Gastroesophageal sphincter (tissue), 4 donors: ENCODE results near the gene RIC1. TPM values are rescaled to one million over a fixed set of nuclear protein-coding genes. Genes with fewer than 3 reads are reported as not detected.

ENCODE experiments used
- ATAC-seq: fragments of 150-250 bp; one replicate; pipeline ENCODE4 v1.9.1; 2016; ENCODE audit warnings: mild to moderate bottlenecking, moderate library complexity
- H3K27ac ChIP-seq, 4 donors: fragments of 200-600 bp; sonication (generic) in 3 of 4; 1 replicate in 3 of 4; 2 replicates in 1 of 4; pipeline ENCODE4 v1.5.1; 2016 to 2019
- H3K27me3 ChIP-seq: fragments of 200-600 bp; sonication (generic); one replicate; pipeline ENCODE4 v1.5.1; 2019
- H3K36me3 ChIP-seq, 2 donors: fragments of 200-600 bp; sonication (generic); one replicate each; pipeline ENCODE4 v1.5.1; 2019; ENCODE audit warnings: control low read depth in 1 of 2
- H3K4me1 ChIP-seq, 3 donors: fragments of 200-600 bp; sonication (generic); 1 replicate in 2 of 3; 2 replicates in 1 of 3; pipeline ENCODE4 v1.5.1; 2016 to 2019; ENCODE audit warnings: control low read depth in 2 of 3
- H3K4me3 ChIP-seq, 2 donors: fragments of 200-600 bp; sonication (generic); one replicate each; pipeline ENCODE4 v1.5.1; 2019; ENCODE audit warnings: mild to moderate bottlenecking in 1 of 2, moderate library complexity in 1 of 2
- H3K9me3 ChIP-seq, 3 donors: fragments of 200-600 bp; sonication (generic); one replicate each; pipeline ENCODE4 v1.5.1; 2017 to 2019; ENCODE audit warnings: control low read depth in 2 of 3
- EP300 ChIP-seq: sonication (generic); formaldehyde crosslinking; IDR thresholded peaks from one replicate; pipeline ENCODE4 v1.6.1; 2017; ENCODE audit warnings: antibody characterized with exemption, mild to moderate bottlenecking
- POLR2A ChIP-seq, 2 donors: fragments of 450-650 bp; IDR thresholded peaks; one replicate each; pipeline ENCODE4 v1.6.1; 2017; ENCODE audit warnings: antibody characterized with exemption in 2 of 2, mild to moderate bottlenecking in 2 of 2, moderate library complexity in 1 of 2
- POLR2AphosphoS5 ChIP-seq: sonication (generic); formaldehyde crosslinking; IDR thresholded peaks from one replicate; pipeline ENCODE4 v1.6.1; 2017; ENCODE audit warnings: antibody characterized with exemption
- WGBS, 2 donors: methylation state at CpG; one replicate each; pipeline ENCODE4 v1.1.5; 2018; ENCODE audit warnings: low coverage in 1 of 2; 5-methylcytosine and 5-hydroxymethylcytosine counted together
- total RNA-seq, 4 donors: library from RNA; depleted of rRNA; stranded (reverse); fragments of >200 nt; gene quantifications; one replicate each; pipeline ENCODE4 v1.1.0, GENCODE V29; 2016
- TF ChIP-seq, protein P1 (sequence below), 4 experiments: fragments of 200-600 bp in 2 of 4; fragments of 450-650 bp in 2 of 4; sonication (generic) in 1 of 4; IDR thresholded peaks; one replicate each; pipeline ENCODE4 v1.5.1; 2017 to 2019; ENCODE audit warnings: antibody characterized with exemption in 4 of 4, mild to moderate bottlenecking in 2 of 4, moderate library complexity in 2 of 4

The RIC1 gene
- total RNA-seq, 4 donors from 2014 or later: 39.2 to 60.5 (median 47.2) TPM

- TF ChIP-seq POLR2A (IDR thresholded peaks at IDR 0.05) (no peak), EP300 (no peak), POLR2AphosphoS5 (no peak)
- TF ChIP-seq, protein P1, sequence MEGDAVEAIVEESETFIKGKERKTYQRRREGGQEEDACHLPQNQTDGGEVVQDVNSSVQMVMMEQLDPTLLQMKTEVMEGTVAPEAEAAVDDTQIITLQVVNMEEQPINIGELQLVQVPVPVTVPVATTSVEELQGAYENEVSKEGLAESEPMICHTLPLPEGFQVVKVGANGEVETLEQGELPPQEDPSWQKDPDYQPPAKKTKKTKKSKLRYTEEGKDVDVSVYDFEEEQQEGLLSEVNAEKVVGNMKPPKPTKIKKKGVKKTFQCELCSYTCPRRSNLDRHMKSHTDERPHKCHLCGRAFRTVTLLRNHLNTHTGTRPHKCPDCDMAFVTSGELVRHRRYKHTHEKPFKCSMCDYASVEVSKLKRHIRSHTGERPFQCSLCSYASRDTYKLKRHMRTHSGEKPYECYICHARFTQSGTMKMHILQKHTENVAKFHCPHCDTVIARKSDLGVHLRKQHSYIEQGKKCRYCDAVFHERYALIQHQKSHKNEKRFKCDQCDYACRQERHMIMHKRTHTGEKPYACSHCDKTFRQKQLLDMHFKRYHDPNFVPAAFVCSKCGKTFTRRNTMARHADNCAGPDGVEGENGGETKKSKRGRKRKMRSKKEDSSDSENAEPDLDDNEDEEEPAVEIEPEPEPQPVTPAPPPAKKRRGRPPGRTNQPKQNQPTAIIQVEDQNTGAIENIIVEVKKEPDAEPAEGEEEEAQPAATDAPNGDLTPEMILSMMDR (IDR thresholded peaks at IDR 0.05): no peak
- H3K36me3 ChIP-seq: no peaks in the 10 kb centered on the region
- H3K4me3 ChIP-seq: no peak overlapping the region
- no peak for ATAC-seq
- no peak overlapping the region for H3K27ac ChIP-seq
- H3K9me3 ChIP-seq: no peaks in the 10 kb centered on the region
- H3K27me3 ChIP-seq: no peaks in the 10 kb centered on the region
- peaks cover 0 to 20% (median 5%) of the 10 kb centered on the region in 3 donors for H3K4me1 ChIP-seq
Observed at GRCh38 chr9:5586391-5586802, 42.5 kb upstream of the RIC1 start.

- TF ChIP-seq EP300 (no peak), POLR2AphosphoS5 (no peak), POLR2A (IDR thresholded peaks at IDR 0.05) (no peak)
- TF ChIP-seq, protein P1 (IDR thresholded peaks at IDR 0.05): no peak
Observed at GRCh38 chr9:5587024-5587423, 41.9 kb upstream of the RIC1 start.

GRCh38 chr9:5592231-5592630 is 36.7 kb upstream of the RIC1 start:
- 69 to 79% methylated on average over 2 to 3 of the region's 3 CpGs for WGBS, 2 donors
- Histone ChIP-seq H3K9me3 (no peaks in the 10 kb centered on the region), H3K27me3 (no peaks in the 10 kb centered on the region), H3K4me3 (no peak overlapping the region), H3K4me1 (peaks cover 0 to 9% (median 0%) of the 10 kb centered on the region in 3 donors), H3K27ac (no peak overlapping the region), H3K36me3 (no peaks in the 10 kb centered on the region)
- TF ChIP-seq EP300: no peak
- TF ChIP-seq, protein P1 (IDR thresholded peaks at IDR 0.05): no peak
- no peak for TF ChIP-seq POLR2AphosphoS5
- no peak for TF ChIP-seq POLR2A (IDR thresholded peaks at IDR 0.05)
- ATAC-seq: no peak

More at GRCh38 chr9:5587024-5587423, 41.9 kb upstream of the RIC1 start:
- no peaks in the 10 kb centered on the region for H3K27me3 ChIP-seq
- no peaks in the 10 kb centered on the region for H3K9me3 ChIP-seq
- peaks cover 0 to 20% (median 5%) of the 10 kb centered on the region in 3 donors for H3K4me1 ChIP-seq
- no peak for ATAC-seq
- WGBS, 2 donors: 73% methylated on average over 1 of the region's 1 CpG; no CpG with 5 or more reads in 1 of the 2 donors
- no peaks in the 10 kb centered on the region for H3K36me3 ChIP-seq
- H3K27ac ChIP-seq: no peak overlapping the region
- no peak overlapping the region for H3K4me3 ChIP-seq

GRCh38 chr9:5592904-5593303 is 36.0 kb upstream of the RIC1 start:
- no peak for ATAC-seq
- WGBS, 2 donors: 71 to 91% methylated on average over 4 of the region's 5 CpGs
- TF ChIP-seq POLR2AphosphoS5 (no peak), POLR2A (IDR thresholded peaks at IDR 0.05) (no peak), EP300 (no peak)
- TF ChIP-seq, protein P1 (IDR thresholded peaks at IDR 0.05): no peak

GRCh38 chr9:5593904-5594303 is 35.0 kb upstream of the RIC1 start:
- peaks cover 0 to 9% (median 0%) of the 10 kb centered on the region in 3 donors for H3K4me1 ChIP-seq
- no peaks in the 10 kb centered on the region for H3K36me3 ChIP-seq
- H3K27ac ChIP-seq: no peak overlapping the region
- no peaks in the 10 kb centered on the region for H3K9me3 ChIP-seq
- 62 to 88% methylated on average over 2 of the region's 2 CpGs for WGBS, 2 donors
- no peak for TF ChIP-seq POLR2AphosphoS5
- no peaks in the 10 kb centered on the region for H3K27me3 ChIP-seq
- no peak for ATAC-seq
- H3K4me3 ChIP-seq: no peak overlapping the region

More at GRCh38 chr9:5592904-5593303, 36.0 kb upstream of the RIC1 start:
- Histone ChIP-seq H3K27ac (no peak overlapping the region), H3K4me3 (no peak overlapping the region), H3K36me3 (no peaks in the 10 kb centered on the region), H3K27me3 (no peaks in the 10 kb centered on the region), H3K9me3 (no peaks in the 10 kb centered on the region), H3K4me1 (peaks cover 0 to 9% (median 0%) of the 10 kb centered on the region in 3 donors)
